GM19238 (cell line): ENCODE measurements around the gene PCBP3.

ENCODE experiments used
- DNase-seq: peaks from one replicate; pipeline ENCODE4 v3.0.0; 2011; ENCODE audit warnings: low spot score; ENCODE audit not compliant: insufficient read length

Gene PCBP3

DNA sequence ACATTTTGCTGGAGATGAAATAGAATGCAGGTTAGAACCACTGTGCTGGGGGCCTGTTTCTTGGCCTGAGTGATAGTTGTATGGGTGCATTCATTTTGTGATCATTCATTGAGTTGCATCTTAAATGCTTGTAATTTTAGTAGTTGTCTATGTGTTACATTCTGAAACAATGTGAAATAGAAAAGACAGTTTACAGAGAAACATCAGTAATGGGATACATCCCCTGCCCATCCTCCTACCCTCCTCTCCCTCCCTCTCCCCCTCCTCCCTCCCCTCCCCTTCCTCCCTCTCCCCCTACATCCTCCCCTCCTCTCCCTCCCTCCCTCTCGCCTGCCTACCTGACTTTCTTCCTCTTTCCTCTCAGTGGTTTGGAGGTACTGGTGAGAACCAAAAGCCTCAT lies 283.5 kb downstream of the PCBP3 start:
- DNase-seq = no peak

GRCh38 chr21:45927851-45928850 lies 284.6 kb downstream of the PCBP3 start:
- DNase-seq = no peak

GRCh38 chr21:45929449-45929848 lies 285.9 kb downstream of the PCBP3 start:
- DNase-seq = no peak

GRCh38 chr21:45930231-45930760 lies 286.8 kb downstream of the PCBP3 start:
- no peak for DNase-seq

DNA sequence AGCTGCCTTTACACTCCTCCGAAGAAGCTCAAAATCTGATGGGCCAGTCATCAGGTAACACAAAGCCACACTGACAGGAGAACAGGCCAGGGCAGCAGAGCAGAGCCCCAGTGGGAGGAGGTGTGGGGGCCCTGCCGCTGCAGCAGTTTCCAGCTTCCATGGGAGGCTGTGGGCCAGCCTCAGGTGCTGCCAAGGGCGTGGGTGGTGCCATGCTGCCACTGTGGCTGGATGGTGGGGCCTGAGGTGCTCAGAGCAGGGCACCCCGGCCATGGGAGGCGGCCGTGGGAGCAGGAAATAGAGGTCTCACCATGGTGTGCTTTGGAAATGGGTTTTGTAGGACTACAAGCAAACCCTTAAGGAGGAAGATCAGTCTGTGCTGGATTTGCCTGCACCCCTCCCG lies 287.3 kb downstream of the PCBP3 start:
- no peak for DNase-seq

DNA sequence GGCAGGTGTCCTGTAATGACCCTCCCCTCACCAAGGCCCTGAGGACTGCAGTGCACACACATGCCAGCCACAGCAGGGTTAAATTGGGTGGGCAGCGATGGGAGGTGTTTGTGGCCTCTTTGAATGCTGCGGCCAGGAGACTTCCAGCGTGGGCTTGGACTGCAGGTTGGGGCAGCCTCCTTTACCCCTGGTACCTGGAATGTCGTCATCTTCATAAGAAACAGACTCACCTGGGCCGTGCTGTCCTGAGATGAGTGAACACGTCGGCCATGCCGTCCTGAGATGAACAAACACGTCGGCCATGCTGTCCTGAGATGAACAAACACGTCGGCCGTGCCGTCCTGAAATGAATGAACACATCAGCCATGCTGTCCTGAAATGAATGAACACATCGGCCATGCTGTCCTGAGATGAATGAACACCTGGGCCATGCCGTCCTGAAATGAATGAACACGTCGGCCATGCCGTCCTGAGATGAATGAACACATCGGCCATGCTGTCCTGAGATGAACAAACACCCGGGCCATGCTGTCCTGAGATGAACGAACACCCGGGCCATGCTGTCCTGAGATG lies 288.0 kb downstream of the PCBP3 start:
- DNase-seq = no peak

DNA sequence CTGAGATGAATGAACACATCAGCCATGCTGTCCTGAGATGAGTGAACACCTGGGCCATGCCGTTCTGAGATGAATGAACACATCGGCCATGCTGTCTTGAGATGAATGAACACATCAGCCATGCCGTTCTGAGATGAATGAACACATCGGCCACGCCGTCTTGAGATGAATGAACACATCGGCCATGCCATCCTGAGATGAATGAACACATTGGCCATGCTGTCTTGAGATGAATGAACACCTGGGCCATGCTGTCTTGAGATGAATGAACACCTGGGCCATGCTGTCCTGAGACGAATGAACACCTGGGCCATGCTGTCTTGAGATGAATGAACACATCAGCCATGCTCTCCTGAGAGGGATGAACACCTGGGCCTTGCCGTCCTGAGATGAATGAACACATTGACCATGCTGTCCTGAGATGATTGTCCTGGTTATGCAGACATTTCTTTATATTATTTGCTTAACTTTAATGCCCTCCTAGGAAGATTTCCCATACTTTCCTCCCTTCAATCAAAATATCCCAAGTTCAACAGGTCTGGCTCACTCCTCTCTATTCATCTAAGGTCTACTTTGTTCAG lies 289.5 kb downstream of the PCBP3 start:
- DNase-seq = no peak

DNA sequence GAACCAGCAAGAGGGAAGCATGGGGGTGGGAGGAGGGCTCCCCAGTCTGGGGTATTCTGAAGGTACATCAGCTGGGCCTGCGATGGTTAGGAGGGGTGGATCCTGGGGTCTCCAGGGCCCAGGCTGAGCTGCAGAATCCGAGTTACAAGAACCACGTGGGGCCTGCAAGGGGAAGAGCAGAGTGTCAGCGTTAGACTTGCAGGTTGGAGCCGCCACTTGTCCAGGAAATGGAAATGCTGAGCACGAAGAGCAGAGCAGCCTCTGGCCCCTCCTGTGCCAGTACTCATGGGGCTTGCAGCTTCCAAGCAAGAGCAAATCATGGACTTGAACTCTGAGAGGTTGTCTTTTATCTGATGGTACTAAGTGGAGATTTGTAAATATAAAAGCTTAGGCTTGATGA lies 290.6 kb downstream of the PCBP3 start:
- DNase-seq = no peak

DNA sequence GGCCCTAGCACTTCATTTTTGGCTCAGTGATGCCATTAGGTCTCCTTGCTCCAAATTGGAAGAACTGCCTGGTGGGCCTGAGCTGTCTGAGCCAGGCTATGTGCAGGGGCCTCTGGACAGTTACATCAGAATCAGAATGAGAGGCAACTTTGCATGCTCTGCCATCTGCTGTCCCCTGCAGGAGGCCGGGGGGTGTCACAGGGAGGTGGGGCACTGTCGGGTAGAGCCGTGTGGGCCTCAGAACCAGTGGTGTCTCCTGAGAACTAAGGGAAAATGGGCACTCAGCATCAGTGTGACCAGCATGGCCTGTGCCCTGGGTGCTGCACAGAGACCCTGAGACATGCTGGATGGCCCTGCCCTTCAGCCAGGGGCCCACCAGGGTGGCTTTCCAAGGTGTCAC lies 291.0 kb downstream of the PCBP3 start:
- DNase-seq = no peak

GRCh38 chr21:45935628-45936027 lies 292.1 kb downstream of the PCBP3 start:
- no peak for DNase-seq

GRCh38 chr21:45937721-45938452 lies 294.4 kb downstream of the PCBP3 start:
- no peak for DNase-seq

DNA sequence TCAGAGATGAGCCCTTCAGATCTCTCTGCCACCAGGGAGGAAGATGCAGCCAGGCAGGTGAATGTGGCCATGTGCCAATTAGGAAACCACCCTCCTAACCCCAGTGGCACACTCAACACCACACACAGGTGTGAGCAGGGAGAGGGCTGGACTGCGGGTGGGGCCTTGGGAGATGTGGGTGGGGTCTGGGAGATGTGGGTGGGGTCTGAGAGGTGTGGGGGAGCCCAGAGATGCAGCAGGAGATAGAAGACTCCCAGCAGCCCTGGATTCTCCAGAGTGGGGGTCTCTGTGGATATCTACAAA lies 294.9 kb downstream of the PCBP3 start:
- no peak for DNase-seq

GRCh38 chr21:45938811-45939520 lies 295.4 kb downstream of the PCBP3 start:
- DNase-seq = no peak

DNA sequence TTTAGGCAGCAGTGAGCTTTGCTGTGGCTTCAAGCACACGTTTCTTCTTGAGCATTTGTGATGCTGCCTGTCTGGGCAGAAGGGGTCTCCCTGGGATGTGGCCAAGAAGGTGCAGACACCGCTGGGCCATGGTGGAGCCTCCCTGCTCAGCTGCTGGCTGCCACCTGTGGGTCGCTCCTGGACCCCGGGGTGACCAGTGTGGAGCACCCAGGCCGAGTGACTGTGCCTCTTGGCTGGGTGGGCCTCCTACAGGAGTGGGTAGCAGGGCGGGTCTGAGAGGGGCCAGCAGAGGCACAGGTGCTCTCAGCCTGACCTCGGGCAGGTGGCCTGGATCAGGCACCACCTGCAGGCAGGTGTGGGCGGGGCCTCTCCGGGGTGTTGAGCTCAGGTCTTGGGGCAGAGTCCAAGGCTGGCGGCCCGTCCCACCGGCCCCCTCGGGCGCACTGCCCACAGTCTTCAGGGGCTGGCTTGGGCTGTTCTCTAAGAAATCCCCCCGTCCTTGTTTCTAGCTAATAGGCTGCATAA lies 296.1 kb downstream of the PCBP3 start:
- DNase-seq = no peak

DNA sequence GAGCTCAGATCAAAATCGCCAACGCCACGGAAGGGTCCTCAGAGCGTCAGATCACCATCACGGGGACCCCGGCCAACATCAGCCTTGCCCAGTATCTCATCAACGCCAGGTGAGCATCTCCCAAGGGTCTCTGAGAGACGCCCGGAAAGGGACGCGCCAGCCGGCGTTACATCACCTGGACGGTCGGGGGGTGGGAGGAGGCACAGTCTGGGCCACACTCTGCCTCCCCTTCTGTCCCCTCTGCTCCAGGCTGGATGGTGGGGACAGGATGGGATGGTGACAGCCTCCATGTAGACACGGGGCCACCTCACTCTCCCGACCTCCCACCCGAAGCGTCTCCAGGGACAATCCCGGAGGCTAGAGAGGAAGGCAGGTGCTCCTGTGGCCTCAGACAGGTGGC lies 296.6 kb downstream of the PCBP3 start:
- DNase-seq = no peak

DNA sequence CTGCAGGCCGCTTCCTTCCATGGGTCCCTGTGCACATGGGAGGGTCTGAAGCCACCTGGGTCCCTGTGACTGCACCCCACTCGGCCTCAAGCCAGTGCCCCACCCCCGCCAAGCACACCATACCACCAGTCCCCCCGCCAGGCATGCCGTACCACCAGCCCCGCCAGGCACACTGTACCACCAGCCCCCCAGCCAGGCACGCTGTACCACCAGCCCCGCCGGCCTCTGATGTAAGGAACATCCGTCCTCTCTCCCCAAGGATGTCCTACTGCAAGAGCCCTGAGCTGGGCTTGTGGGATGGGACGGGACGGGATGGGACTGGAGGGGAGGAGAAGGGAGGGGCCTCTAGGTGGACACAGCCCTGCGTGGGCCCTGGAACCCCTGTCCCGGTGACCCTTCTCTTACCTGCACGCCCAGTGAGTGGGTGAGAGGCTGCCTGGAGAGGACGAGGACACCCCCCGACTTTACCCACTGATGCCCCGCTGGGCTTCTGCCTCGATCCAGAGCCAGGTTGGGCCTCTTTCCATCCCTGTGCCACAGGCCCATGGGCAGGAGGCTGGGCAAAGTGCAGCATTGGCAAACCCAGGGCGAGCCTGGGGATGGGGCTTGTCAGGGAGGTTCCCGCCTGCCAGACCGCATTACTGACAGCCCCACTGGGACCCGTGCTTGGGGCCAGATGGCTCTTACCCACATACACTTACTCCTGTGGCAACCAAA lies 297.3 kb downstream of the PCBP3 start:
- no peak for DNase-seq

- no peak for DNase-seq
Observed at GRCh38 chr21:45941338-45941710, 297.8 kb downstream of the PCBP3 start.

GRCh38 chr21:45941717-45942546 lies 298.4 kb downstream of the PCBP3 start:
- DNase-seq = no peak
